CD4-positive, alpha-beta T cell (primary cell): ENCODE measurements around the gene CERS6. TPM values are rescaled to one million over a fixed set of nuclear protein-coding genes. Genes with fewer than 3 reads are reported as not detected.
"Not testable (repeated sequence)": the region's sequence is repeated elsewhere in the genome, so short reads cannot be mapped to it uniquely, and the experiment has no call there.

ENCODE experiments used
- ATAC-seq: fragments of 200-7000 bp; cut with Tn5 transposase; one replicate; pipeline ENCODE4 v1.10.0; 2022; ENCODE audit warnings: mild to moderate bottlenecking; ENCODE audit not compliant: poor library complexity
- CTCF ChIA-PET: fragments of 350-600 bp; sonication (Branson Sonifier 250); formaldehyde crosslinking; loops from one replicate; lab custom pipeline; 2021; ENCODE audit warnings: antibody characterized with exemption, inconsistent platforms; lab: Charles Lee
- POLR2A ChIA-PET: fragments of 350-600 bp; sonication (Branson Sonifier 250); formaldehyde crosslinking; loops from one replicate; lab custom pipeline; 2021; ENCODE audit warnings: antibody characterized with exemption, inconsistent platforms; lab: Charles Lee
- DNase-seq, 14 experiments: peaks; one replicate each; pipeline ENCODE4 v3.0.0-alpha.2; 2013 to 2020; ENCODE audit warnings: mixed read lengths in 2 of 14
- H3K27ac ChIP-seq, 2 donors: one replicate each; pipeline versions ENCODE4 v1.5.1 to v1.7.0; 2013; ENCODE audit warnings: low read length in 2 of 2, low read depth in 1 of 2, mild to moderate bottlenecking in 1 of 2
- H3K27me3 ChIP-seq, 2 experiments: 1 replicate in 1 of 2; 2 replicates in 1 of 2; pipeline versions ENCODE4 v1.6.1 to v1.7.0; 2013; ENCODE audit warnings: low read length in 2 of 2, control low read depth in 1 of 2, mild to moderate bottlenecking in 1 of 2, moderate library complexity in 1 of 2; ENCODE audit not compliant: insufficient read depth in 2 of 2, control insufficient read depth in 1 of 2
- H3K36me3 ChIP-seq: one replicate; pipeline ENCODE4 v1.6.1; 2013; ENCODE audit warnings: low read length, control low read depth; ENCODE audit not compliant: insufficient read depth
- H3K4me1 ChIP-seq: one replicate; pipeline ENCODE4 v1.6.1; 2013; ENCODE audit warnings: low read length, control low read depth; ENCODE audit not compliant: insufficient read depth
- H3K4me3 ChIP-seq: one replicate; pipeline ENCODE4 v1.5.1; 2013; ENCODE audit warnings: mild to moderate bottlenecking, low read length, moderate library complexity
- H3K9me3 ChIP-seq, 2 experiments: 1 replicate in 1 of 2; 2 replicates in 1 of 2; pipeline versions ENCODE4 v1.6.1 to v1.7.0; 2013; ENCODE audit warnings: low read length in 2 of 2, mild to moderate bottlenecking in 2 of 2, control low read depth in 1 of 2, moderate library complexity in 1 of 2; ENCODE audit not compliant: control insufficient read depth in 1 of 2, insufficient read depth in 1 of 2
- H3K27ac Mint-ChIP-seq: one replicate; pipeline ENCODE4 v1.8.0; 2020; ENCODE audit warnings: mixed read lengths
- H3K27me3 Mint-ChIP-seq: one replicate; pipeline ENCODE4 v1.8.0; 2021; ENCODE audit warnings: mixed read lengths
- H3K36me3 Mint-ChIP-seq: one replicate; pipeline ENCODE4 v1.8.0; 2021; ENCODE audit warnings: low read depth, mixed read lengths
- H3K4me1 Mint-ChIP-seq: one replicate; pipeline ENCODE4 v1.8.0; 2021; ENCODE audit warnings: low read depth, mixed read lengths
- H3K4me3 Mint-ChIP-seq: one replicate; pipeline ENCODE4 v1.8.0; 2020; ENCODE audit warnings: mild to moderate bottlenecking, mixed read lengths
- H3K9me3 Mint-ChIP-seq: one replicate; pipeline ENCODE4 v1.8.0; 2020; ENCODE audit warnings: mixed read lengths
- CTCF ChIP-seq: fragments of 200-600 bp; IDR thresholded peaks from one replicate; pipeline ENCODE4 v1.8.0; 2022; ENCODE audit warnings: antibody characterized with exemption, mild to moderate bottlenecking
- intact Hi-C, 2 experiments: fragments of 100-400 bp; cut with DNase I in 1 of 2; cut with micrococcal nuclease in 1 of 2; formaldehyde crosslinking; loops; one replicate each; pipeline versions ENCODE4 v1.15.1 to v1.9.0; 2023 to 2025; cut with DNase I, micrococcal nuclease
- total RNA-seq, 174 experiments: library from RNA in 2 of 174; stranded (reverse) in 2 of 174; gene quantifications; one replicate each; pipeline ENCODE4 v1.2.3 and lab custom pipeline; 2021 to 2026

Gene CERS6
- total RNA-seq, 2 experiments from 2014 or later: 16.9 to 17.9 TPM

DNA sequence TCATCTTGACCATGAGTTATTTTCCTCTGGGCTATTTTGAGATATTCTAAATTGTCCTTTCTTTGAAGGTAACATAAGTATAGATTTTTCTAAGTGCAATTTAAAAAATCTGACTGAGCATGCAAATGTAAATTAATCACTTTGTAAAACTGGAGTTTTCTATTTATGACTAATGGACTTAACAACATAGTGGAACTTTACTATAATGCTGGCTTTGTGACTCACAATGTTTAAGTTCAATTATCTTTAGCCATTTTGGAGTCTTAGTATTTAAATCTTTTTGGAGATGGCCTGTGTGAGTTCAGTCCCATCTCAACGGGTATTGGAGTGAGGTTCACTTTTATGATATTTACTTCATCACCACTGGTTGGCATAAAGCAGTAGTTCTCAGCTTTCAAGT is 311.2 kb downstream of the CERS6 start:
- H3K4me3 Mint-ChIP-seq: no peak overlapping the region
- ATAC-seq (no peak), DNase-seq (no peak)
- ChIA-PET CTCF (no interaction called here), POLR2A (no interaction called here)
- Histone ChIP-seq H3K27me3 (no peaks in the 10 kb centered on the region), H3K4me1 (no peaks in the 10 kb centered on the region), H3K27ac (no peak overlapping the region), H3K9me3 (no peaks in the 10 kb centered on the region), H3K36me3 (no peaks in the 10 kb centered on the region), H3K4me3 (no peak overlapping the region)
- no peaks in the 10 kb centered on the region for H3K9me3 Mint-ChIP-seq
- H3K27me3 Mint-ChIP-seq: no peaks in the 10 kb centered on the region
- peaks cover 74% of the 10 kb centered on the region for H3K36me3 Mint-ChIP-seq
- H3K4me1 Mint-ChIP-seq: no peaks in the 10 kb centered on the region
- no peak overlapping the region for H3K27ac Mint-ChIP-seq
- TF ChIP-seq CTCF: no peak
- intact Hi-C loops: loop anchor here in 1 of 2 experiments (10.0 kb wide), 1 partner anchor 148 kb away; no protein-coding TSS in a partner anchor

- H3K4me1 ChIP-seq, H3K27me3 ChIP-seq, H3K27me3 Mint-ChIP-seq, H3K27ac ChIP-seq, H3K9me3 Mint-ChIP-seq, H3K36me3 ChIP-seq, H3K4me1 Mint-ChIP-seq, H3K4me3 Mint-ChIP-seq, H3K9me3 ChIP-seq, H3K4me3 ChIP-seq, ATAC-seq, CTCF ChIA-PET, DNase-seq, H3K27ac Mint-ChIP-seq, POLR2A ChIA-PET: not testable (repeated sequence)
- H3K36me3 Mint-ChIP-seq: peaks cover 84% of the 10 kb centered on the region
- intact Hi-C loops: loop anchor here in 1 of 2 experiments (10.0 kb wide), 1 partner anchor 146 kb away; no protein-coding TSS in a partner anchor
Observed at GRCh38 chr2:168768357-168768756, 312.3 kb downstream of the CERS6 start.

GRCh38 chr2:168770796-168771195 is 314.7 kb downstream of the CERS6 start:
- no peak for TF ChIP-seq CTCF
- ATAC-seq (no peak), DNase-seq (no peak)
- ChIA-PET CTCF (interaction anchor here (1.2 kb wide), 1 partner anchor 89 kb away, joined by 3 read pairs; no protein-coding TSS in a partner anchor), POLR2A (interaction anchor here (0.7 kb wide), 1 partner anchor 697 kb away, joined by 3 read pairs; no protein-coding TSS in a partner anchor)
- no peak overlapping the region for H3K4me3 Mint-ChIP-seq
- Histone ChIP-seq H3K9me3 (no peaks in the 10 kb centered on the region), H3K36me3 (no peaks in the 10 kb centered on the region), H3K4me3 (no peak overlapping the region), H3K4me1 (no peaks in the 10 kb centered on the region), H3K27ac (no peak overlapping the region), H3K27me3 (no peaks in the 10 kb centered on the region)
- H3K9me3 Mint-ChIP-seq: no peaks in the 10 kb centered on the region
- H3K4me1 Mint-ChIP-seq: no peaks in the 10 kb centered on the region
- intact Hi-C loops: no loop called here
- peaks cover 91% of the 10 kb centered on the region for H3K36me3 Mint-ChIP-seq
- no peak overlapping the region for H3K27ac Mint-ChIP-seq
- no peaks in the 10 kb centered on the region for H3K27me3 Mint-ChIP-seq

DNA sequence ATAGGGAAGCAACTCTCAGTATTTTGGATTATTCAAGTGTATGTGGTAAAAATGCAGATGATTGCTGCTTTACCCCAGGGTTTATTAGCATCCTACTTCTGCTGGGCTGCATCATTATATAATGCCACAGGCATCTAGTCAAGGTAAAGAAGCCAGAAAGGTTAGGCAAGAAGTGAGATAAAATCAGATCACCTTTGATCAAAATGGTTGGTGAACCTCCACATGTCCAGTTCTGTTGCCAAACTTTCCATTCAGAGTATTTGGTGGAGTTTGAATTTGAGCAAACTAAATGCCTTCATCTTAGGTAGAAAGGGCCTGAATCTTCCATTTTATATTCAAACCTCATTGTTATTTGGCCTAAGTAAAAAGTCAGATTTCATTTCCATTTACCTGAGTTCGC is 316.6 kb downstream of the CERS6 start:
- ChIA-PET CTCF (no interaction called here), POLR2A (no interaction called here)
- Histone ChIP-seq H3K4me3 (no peak overlapping the region), H3K27me3 (no peaks in the 10 kb centered on the region), H3K4me1 (no peaks in the 10 kb centered on the region), H3K36me3 (no peaks in the 10 kb centered on the region), H3K27ac (no peak overlapping the region), H3K9me3 (no peaks in the 10 kb centered on the region)
- Mint-ChIP-seq H3K4me3 (no peak overlapping the region), H3K27me3 (no peaks in the 10 kb centered on the region), H3K4me1 (no peaks in the 10 kb centered on the region), H3K36me3 (peaks cover 75% of the 10 kb centered on the region), H3K27ac (no peak overlapping the region), H3K9me3 (no peaks in the 10 kb centered on the region)
- no peak for DNase-seq
- ATAC-seq: no peak
- TF ChIP-seq CTCF: no peak
- intact Hi-C loops: no loop called here
